HG03469 (cell line): ENCODE data around the gene PHF1.
A peak's percentile ranks its signal among the peaks of the same experiment; 100 is the strongest.
"Not testable (repeated sequence)": the region's sequence is repeated elsewhere in the genome, so short reads cannot be mapped to it uniquely, and the experiment has no call there.

Source experiments
- ATAC-seq: cut with Tn5 transposase; IDR thresholded peaks from one replicate; pipeline ENCODE4 v1.9.1; 2021; ENCODE audit warnings: mild to moderate bottlenecking, moderate library complexity, moderate number of reproducible peaks; ENCODE audit not compliant: unreplicated experiment

PHF1 gene

GRCh38 chr6:33410711-33411631 lies at the start of gene PHF1:
TSS of gene PHF1 (plus strand) at chr6:33411014. CDS start at chr6:33412264, 1,250 bp downstream.
- peak; percentile 17 for ATAC-seq

- not testable (repeated sequence) for ATAC-seq
These were observed 47.3 kb upstream of the PHF1 start for GRCh38 chr6:33363486-33363885.

- ATAC-seq, result not testable (repeated sequence)
These were observed 46.2 kb upstream of the PHF1 start for GRCh38 chr6:33364475-33365205.

- not testable (repeated sequence) for ATAC-seq
These were observed 45.4 kb upstream of the PHF1 start for GRCh38 chr6:33365206-33365971.

GRCh38 chr6:33367009-33367714 lies 43.7 kb upstream of the PHF1 start:
- ATAC-seq, result no peak

GRCh38 chr6:33367715-33368025 lies 43.1 kb upstream of the PHF1 start:
- not testable (repeated sequence) for ATAC-seq

- ATAC-seq, result not testable (repeated sequence)
These were observed 38.9 kb upstream of the PHF1 start for GRCh38 chr6:33371901-33372300.

GRCh38 chr6:33372526-33373123 lies 38.2 kb upstream of the PHF1 start:
- no peak for ATAC-seq

- no peak for ATAC-seq
These were observed 36.6 kb upstream of the PHF1 start for GRCh38 chr6:33373960-33374910.

GRCh38 chr6:33375143-33375671 lies 35.6 kb upstream of the PHF1 start:
- ATAC-seq, result no peak

GRCh38 chr6:33377171-33377570 lies 33.6 kb upstream of the PHF1 start:
- no peak for ATAC-seq

- ATAC-seq, result not testable (repeated sequence)
These were observed 31.6 kb upstream of the PHF1 start for GRCh38 chr6:33379184-33379583.

GRCh38 chr6:33380272-33380981 lies 30.4 kb upstream of the PHF1 start:
- no peak for ATAC-seq

- ATAC-seq, result no peak
These were observed 27.2 kb upstream of the PHF1 start for GRCh38 chr6:33383427-33384185.

GRCh38 chr6:33384581-33385020 lies 26.2 kb upstream of the PHF1 start:
- no peak for ATAC-seq

GRCh38 chr6:33390173-33390572 lies 20.6 kb upstream of the PHF1 start:
- no peak for ATAC-seq

- peak; percentile 6 for ATAC-seq
These were observed 20.0 kb upstream of the PHF1 start for GRCh38 chr6:33390767-33391277.
